Tibial nerve (tissue), 4 donors: Measurements from ENCODE around the gene PIM2.

Experiments used
- CTCF ChIP-seq, 5 experiments: fragments of 200-600 bp in 3 of 5; fragments of 450-650 bp in 2 of 5; sonication (generic) in 3 of 5; IDR thresholded peaks; one replicate each; pipeline ENCODE4 v1.5.1; 2016 to 2019; ENCODE audit warnings: antibody characterized with exemption in 5 of 5, mild to moderate bottlenecking in 3 of 5, moderate library complexity in 2 of 5
- EP300 ChIP-seq, 2 donors: sonication (generic); formaldehyde crosslinking; IDR thresholded peaks; one replicate each; pipeline ENCODE4 v1.6.1; 2017; ENCODE audit warnings: antibody characterized with exemption in 2 of 2, mild to moderate bottlenecking in 1 of 2
- POLR2A ChIP-seq, 2 donors: fragments of 450-650 bp; IDR thresholded peaks; one replicate each; pipeline ENCODE4 v1.6.1; 2017; ENCODE audit warnings: antibody characterized with exemption in 2 of 2, mild to moderate bottlenecking in 2 of 2, moderate library complexity in 2 of 2

- TF ChIP-seq POLR2A (IDR thresholded peaks at IDR 0.05) (no peak), CTCF (IDR thresholded peaks at IDR 0.05) (no peak), EP300 (IDR thresholded peaks at IDR 0.05) (no peak)
These were observed 47.1 kb upstream of the PIM2 start for GRCh38 chrX:48965959-48966358.
